Thoracic aorta (tissue), 2 donors: ENCODE measurements around the gene TBC1D5. TPM values are rescaled to one million over a fixed set of nuclear protein-coding genes. Genes with fewer than 3 reads are reported as not detected.

ENCODE experiments used
- ATAC-seq: fragments of 150-250 bp; one replicate; pipeline ENCODE4 v1.8.0; 2017; ENCODE audit warnings: low read depth; ENCODE audit not compliant: insufficient number of reproducible peaks, low FRiP score
- DNase-seq: peaks from one replicate; pipeline ENCODE4 v3.0.0-alpha.2; 2020; ENCODE audit warnings: low spot score
- H3K27ac ChIP-seq, 2 donors: fragments of 200-600 bp; sonication (generic); 1 replicate in 1 of 2; 2 replicates in 1 of 2; pipeline ENCODE4 v1.5.1; 2016; ENCODE audit warnings: mild to moderate bottlenecking in 2 of 2, moderate library complexity in 2 of 2
- H3K27me3 ChIP-seq: fragments of 200-600 bp; sonication (generic); replicated peaks from 2 replicates; pipeline ENCODE4 v1.6.0; 2016; ENCODE audit warnings: mild to moderate bottlenecking; ENCODE audit not compliant: insufficient read depth
- H3K36me3 ChIP-seq: fragments of 200-600 bp; sonication (generic); one replicate; pipeline ENCODE4 v1.5.1; 2016
- H3K4me1 ChIP-seq, 2 donors: fragments of 200-600 bp; sonication (generic); 1 replicate in 1 of 2; 2 replicates in 1 of 2; pipeline versions ENCODE4 v1.5.1 to v1.6.0; 2016; ENCODE audit warnings: low read depth in 2 of 2, mild to moderate bottlenecking in 1 of 2; ENCODE audit not compliant: control insufficient read depth in 1 of 2
- H3K4me3 ChIP-seq: fragments of 200-600 bp; sonication (generic); 2 replicates; pipeline ENCODE4 v1.5.1; 2016; ENCODE audit warnings: mild to moderate bottlenecking
- H3K9me3 ChIP-seq: fragments of 200-600 bp; sonication (generic); 2 replicates; pipeline ENCODE4 v1.5.1; 2016
- total RNA-seq, 2 donors: library from RNA; depleted of rRNA; stranded (reverse); fragments of >200 nt; gene quantifications; one replicate each; pipeline versions ENCODE4 v1.1.0 to v1.2.3, GENCODE V29; 2016
- TF ChIP-seq, protein P1 (sequence below): fragments of 200-600 bp; sonication (generic); IDR thresholded peaks from one replicate; pipeline ENCODE4 v1.5.1; 2019; ENCODE audit warnings: antibody characterized with exemption

The TBC1D5 gene
- total RNA-seq, 2 donors from 2014 or later = 80.6 to 103 TPM

DNA sequence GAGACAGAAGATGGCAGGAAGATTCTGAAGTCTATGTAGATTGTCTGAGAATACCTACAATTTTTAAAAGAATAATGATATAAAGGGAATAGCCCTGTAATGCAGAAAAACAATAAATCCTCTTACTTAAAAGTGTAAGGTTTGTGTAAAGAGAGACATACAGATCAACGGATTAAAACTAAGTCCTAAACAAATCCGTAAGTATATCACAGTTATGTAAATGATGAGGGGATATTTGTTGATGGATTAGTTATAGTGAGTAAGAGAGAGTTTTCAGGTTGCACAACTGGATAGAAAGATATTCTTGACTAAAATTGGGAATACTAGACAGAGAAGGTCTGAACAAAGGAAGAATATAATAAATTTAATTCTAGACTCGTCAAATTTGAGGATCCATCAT is 179.6 kb downstream of the TBC1D5 start:
- Histone ChIP-seq H3K4me3 (no peak overlapping the region), H3K4me1 (no peaks in the 10 kb centered on the region), H3K27ac (no peak overlapping the region), H3K36me3 (no peaks in the 10 kb centered on the region), H3K27me3 (no peaks in the 10 kb centered on the region), H3K9me3 (no peaks in the 10 kb centered on the region)
- DNase-seq (no peak), ATAC-seq (no peak)
- TF ChIP-seq, protein P1, sequence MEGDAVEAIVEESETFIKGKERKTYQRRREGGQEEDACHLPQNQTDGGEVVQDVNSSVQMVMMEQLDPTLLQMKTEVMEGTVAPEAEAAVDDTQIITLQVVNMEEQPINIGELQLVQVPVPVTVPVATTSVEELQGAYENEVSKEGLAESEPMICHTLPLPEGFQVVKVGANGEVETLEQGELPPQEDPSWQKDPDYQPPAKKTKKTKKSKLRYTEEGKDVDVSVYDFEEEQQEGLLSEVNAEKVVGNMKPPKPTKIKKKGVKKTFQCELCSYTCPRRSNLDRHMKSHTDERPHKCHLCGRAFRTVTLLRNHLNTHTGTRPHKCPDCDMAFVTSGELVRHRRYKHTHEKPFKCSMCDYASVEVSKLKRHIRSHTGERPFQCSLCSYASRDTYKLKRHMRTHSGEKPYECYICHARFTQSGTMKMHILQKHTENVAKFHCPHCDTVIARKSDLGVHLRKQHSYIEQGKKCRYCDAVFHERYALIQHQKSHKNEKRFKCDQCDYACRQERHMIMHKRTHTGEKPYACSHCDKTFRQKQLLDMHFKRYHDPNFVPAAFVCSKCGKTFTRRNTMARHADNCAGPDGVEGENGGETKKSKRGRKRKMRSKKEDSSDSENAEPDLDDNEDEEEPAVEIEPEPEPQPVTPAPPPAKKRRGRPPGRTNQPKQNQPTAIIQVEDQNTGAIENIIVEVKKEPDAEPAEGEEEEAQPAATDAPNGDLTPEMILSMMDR = no peak

DNA sequence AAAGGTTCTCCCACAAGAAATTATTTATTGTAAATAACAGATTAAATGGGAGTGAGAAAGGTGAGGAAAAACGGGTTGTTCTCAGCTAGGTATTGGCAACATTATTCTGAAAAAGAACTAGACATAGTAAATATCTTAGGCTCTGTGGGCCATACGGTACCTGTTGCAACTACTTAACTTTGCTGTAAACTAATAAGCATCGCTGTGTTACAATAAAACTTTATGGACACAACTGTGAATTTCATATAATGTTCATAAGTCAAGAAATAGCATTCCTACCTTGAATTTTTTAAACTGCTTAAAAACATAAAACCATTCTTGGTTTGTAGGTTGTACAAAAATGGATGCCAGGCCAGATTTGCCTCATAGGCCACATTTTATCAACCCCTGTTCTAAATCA is 183.9 kb downstream of the TBC1D5 start:
- H3K4me1 ChIP-seq = peaks cover 0 to 10% of the 10 kb centered on the region in 2 donors
- no peaks in the 10 kb centered on the region for H3K27me3 ChIP-seq
- no peak overlapping the region for H3K4me3 ChIP-seq
- no peak overlapping the region for H3K27ac ChIP-seq
- H3K9me3 ChIP-seq = no peaks in the 10 kb centered on the region
- DNase-seq = no peak
- ATAC-seq = no peak
- TF ChIP-seq, protein P1 = no peak
- no peaks in the 10 kb centered on the region for H3K36me3 ChIP-seq

DNA sequence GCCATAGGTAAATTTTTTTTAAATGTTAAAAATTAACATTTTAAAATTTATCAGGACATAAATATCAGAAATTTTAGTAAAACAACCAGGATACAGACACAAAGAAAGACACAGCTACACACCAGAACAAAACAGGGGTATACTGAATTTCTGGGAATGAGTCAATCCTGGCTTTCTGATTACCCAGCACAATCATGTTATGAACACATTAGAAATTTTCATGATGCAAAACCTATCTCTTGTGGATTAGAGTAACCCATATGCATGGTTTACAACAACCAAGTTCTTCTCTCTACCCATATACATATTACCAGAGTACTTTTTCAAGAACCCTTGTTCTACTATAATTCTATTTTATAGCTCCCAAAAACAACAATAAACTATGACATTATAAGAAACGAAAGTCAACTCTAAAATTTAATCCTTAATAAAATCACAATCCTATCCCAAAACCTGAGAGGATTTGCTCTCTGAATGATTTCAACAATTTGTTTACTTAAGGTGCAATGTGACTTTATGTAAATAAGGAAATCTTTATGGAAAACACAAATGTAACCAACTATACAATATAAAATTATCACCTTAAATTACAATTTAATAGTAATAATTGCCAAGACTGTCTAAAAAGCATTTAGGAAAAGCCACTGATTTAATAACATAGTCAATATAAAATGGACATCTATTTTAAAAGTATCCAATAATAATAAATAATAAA is 184.5 kb downstream of the TBC1D5 start:
- Histone ChIP-seq H3K27ac (no peak overlapping the region), H3K36me3 (no peaks in the 10 kb centered on the region), H3K27me3 (no peaks in the 10 kb centered on the region), H3K4me1 (peaks cover 0 to 16% of the 10 kb centered on the region in 2 donors), H3K9me3 (no peaks in the 10 kb centered on the region), H3K4me3 (no peak overlapping the region)
- TF ChIP-seq, protein P1 = no peak
- no peak for ATAC-seq
- DNase-seq = no peak

DNA sequence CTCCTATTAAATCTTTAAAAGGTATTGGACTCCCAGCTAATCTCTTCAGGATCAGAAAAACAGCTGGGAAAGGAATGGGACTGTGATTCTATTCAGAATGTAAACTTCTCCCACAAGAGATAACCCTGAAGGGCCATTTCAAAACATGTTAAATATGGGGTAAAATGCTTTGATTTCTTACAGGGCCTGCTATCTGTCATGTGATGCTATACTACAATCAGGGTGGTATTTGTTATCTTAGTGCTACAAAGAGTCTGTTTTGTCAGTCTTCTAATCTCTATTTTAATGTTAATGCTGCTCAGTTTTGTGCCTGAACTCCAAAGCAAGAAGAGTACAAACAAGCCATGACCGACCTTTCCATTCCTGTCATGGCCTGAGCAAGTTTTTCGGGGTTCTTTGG is 186.9 kb downstream of the TBC1D5 start:
- Histone ChIP-seq H3K4me1 (peaks cover 0 to 30% of the 10 kb centered on the region in 2 donors), H3K27me3 (no peaks in the 10 kb centered on the region), H3K9me3 (no peaks in the 10 kb centered on the region), H3K36me3 (no peaks in the 10 kb centered on the region), H3K27ac (no peak overlapping the region), H3K4me3 (no peak overlapping the region)
- TF ChIP-seq, protein P1 = no peak
- ATAC-seq (no peak), DNase-seq (no peak)

DNA sequence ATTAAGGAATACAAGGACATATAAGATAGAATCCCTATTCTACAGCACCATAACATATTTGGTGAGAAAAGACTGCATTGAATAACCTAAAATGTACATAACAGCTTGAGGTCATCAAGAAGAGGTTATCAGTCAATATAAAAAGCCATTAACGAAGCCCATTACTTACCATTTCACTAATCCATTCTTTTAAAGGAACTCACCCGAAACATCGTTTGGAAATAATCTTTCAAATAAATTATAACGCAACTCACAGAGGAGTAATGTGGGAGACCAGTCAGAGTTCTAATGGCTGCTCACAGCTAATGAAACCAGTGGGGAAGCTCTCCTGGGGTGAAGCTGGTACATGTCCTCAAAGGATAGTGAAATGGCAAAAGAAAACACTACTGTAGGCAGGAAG is 188.4 kb downstream of the TBC1D5 start:
- ATAC-seq = no peak

More for the DNA sequence above, 188.4 kb downstream of the TBC1D5 start:
- H3K4me3 ChIP-seq = no peak overlapping the region
- TF ChIP-seq, protein P1 = no peak
- H3K36me3 ChIP-seq = no peaks in the 10 kb centered on the region
- H3K9me3 ChIP-seq = no peaks in the 10 kb centered on the region
- H3K27ac ChIP-seq = no peak overlapping the region
- no peaks in the 10 kb centered on the region for H3K27me3 ChIP-seq
- DNase-seq = no peak
- H3K4me1 ChIP-seq = peaks cover 0 to 30% of the 10 kb centered on the region in 2 donors
